K562 (cell line): ENCODE measurements around the gene NR6A1. TPM values are rescaled to one million over a fixed set of nuclear protein-coding genes. Genes with fewer than 3 reads are reported as not detected.

Source experiments
- ATAC-seq: fragments of 200-7000 bp; cut with Tn5 transposase; 3 replicates; pipeline ENCODE4 v1.9.1; 2020; ENCODE audit warnings: moderate library complexity
- BruUV-seq: library from RNA; stranded (reverse); fragments of 400-500 nt; replicated peaks from 2 replicates; lab custom pipeline; 2021; lab: Mats Ljungman, UMichigan
- CTCF ChIA-PET: fragments of 300-600 bp; formaldehyde crosslinking; extraction: SDS; loops from one replicate; lab custom pipeline; 2021; ENCODE audit warnings: low intra/inter-chr PET ratio; lab: Yijun Ruan, JAX
- POLR2A ChIA-PET: fragments of 300-600, 350-650 bp; sonication (Branson Sonifier 250); formaldehyde crosslinking; extraction: SDS; loops from one replicate; lab custom pipeline; 2021; ENCODE audit warnings: antibody characterized with exemption, inconsistent platforms; lab: Yijun Ruan, JAX
- DNase-seq, 4 experiments: peaks; one replicate each; pipeline versions ENCODE4 v3.0.0 to v3.0.0-alpha.2; 2011 to 2018; ENCODE audit warnings: low spot score in 3 of 4, mixed read lengths in 3 of 4; ENCODE audit errors: extremely low read depth in 1 of 4
- FAIRE-seq: peaks from 2 replicates; lab custom pipeline; 2011; peaks lifted over from hg19 to GRCh38; lab: Jason Lieb, UNC
- H2AFZ ChIP-seq: 2 replicates; pipeline ENCODE4 v1.6.0; 2011; ENCODE audit warnings: low read depth, low read length, control low read depth, inconsistent platforms
- H3K27ac ChIP-seq: fragments of 200-600 bp; 3 replicates; pipeline ENCODE4 v1.8.0; 2011; ENCODE audit warnings: low read depth, mild to moderate bottlenecking, control low read depth, inconsistent platforms, low read length, moderate library complexity, mixed read lengths; ENCODE audit errors: extremely low read depth
- H3K27me3 ChIP-seq, 2 experiments: fragments of 300-600 bp in 1 of 2; 2 replicates in 1 of 2; 3 replicates in 1 of 2; pipeline versions ENCODE4 v1.6.0 to v1.8.0; 2011; ENCODE audit warnings: inconsistent platforms in 2 of 2, low read length in 2 of 2, mild to moderate bottlenecking in 1 of 2, mixed read lengths in 1 of 2, moderate library complexity in 1 of 2; ENCODE audit not compliant: control insufficient read depth in 2 of 2, insufficient read depth in 2 of 2
- H3K36me3 ChIP-seq: fragments of 300-600 bp; 3 replicates; pipeline ENCODE4 v1.8.0; 2011; ENCODE audit warnings: mild to moderate bottlenecking, low read length, inconsistent platforms; ENCODE audit not compliant: control insufficient read depth, insufficient read depth
- H3K4me1 ChIP-seq, 2 experiments: fragments of 200-600 bp in 1 of 2; replicated peaks in 1 of 2; 2 replicates in 1 of 2; 3 replicates in 1 of 2; pipeline versions ENCODE4 v1.5.1 to v1.8.0; 2011; ENCODE audit warnings: inconsistent platforms in 2 of 2, low read length in 2 of 2, mild to moderate bottlenecking in 1 of 2, mixed read lengths in 1 of 2, moderate library complexity in 1 of 2; ENCODE audit not compliant: control insufficient read depth in 2 of 2, insufficient read depth in 2 of 2
- H3K4me2 ChIP-seq: 2 replicates; pipeline ENCODE4 v1.6.1; 2011; ENCODE audit warnings: low read length, control low read depth, inconsistent platforms, mixed read lengths; ENCODE audit not compliant: insufficient read depth
- H3K4me3 ChIP-seq: fragments of 200-600 bp; sonication (generic), shearing (Covaris generic); 2 replicates; pipeline ENCODE4 v1.5.1; 2016; ENCODE audit warnings: control low read depth, inconsistent platforms
- H3K79me2 ChIP-seq: fragments of 200-600 bp; 3 replicates; pipeline ENCODE4 v1.8.0; 2011; ENCODE audit warnings: low read length, inconsistent platforms; ENCODE audit not compliant: control insufficient read depth, insufficient read depth
- H3K9ac ChIP-seq, 2 experiments: 2 replicates each; pipeline versions ENCODE4 v1.6.0 to v1.6.1; 2011; ENCODE audit warnings: low read depth in 2 of 2, low read length in 2 of 2, control low read depth in 1 of 2, inconsistent platforms in 1 of 2, mild to moderate bottlenecking in 1 of 2, mixed read lengths in 1 of 2; ENCODE audit not compliant: insufficient read depth in 1 of 2
- H3K9me1 ChIP-seq: one replicate; pipeline ENCODE4 v1.6.0; 2011; ENCODE audit warnings: inconsistent platforms, mild to moderate bottlenecking, low read length, moderate library complexity; ENCODE audit not compliant: control insufficient read depth, insufficient read depth
- H3K9me3 ChIP-seq: replicated peaks from 2 replicates; pipeline ENCODE4 v1.5.1; 2011; ENCODE audit warnings: low read depth, low read length, inconsistent platforms; ENCODE audit not compliant: control insufficient read depth, insufficient read depth
- H4K20me1 ChIP-seq: replicated peaks from 2 replicates; pipeline ENCODE4 v1.6.1; 2011; ENCODE audit warnings: low read length, inconsistent platforms, mixed read lengths; ENCODE audit not compliant: control insufficient read depth, insufficient read depth
- C11orf30 ChIP-seq: fragments of 450-650 bp; IDR thresholded peaks from 2 replicates; pipeline ENCODE4 v1.6.1; 2016; ENCODE audit warnings: low read depth, mild to moderate bottlenecking
- CBX2 ChIP-seq: fragments of 200-600 bp; sonication (generic); IDR thresholded peaks from one replicate; pipeline ENCODE4 v1.6.1; 2012; ENCODE audit warnings: mild to moderate bottlenecking, low read length, inconsistent platforms; ENCODE audit not compliant: insufficient read depth, poor library complexity, severe bottlenecking
- EP400 ChIP-seq: fragments of 450-650 bp; IDR thresholded peaks from 2 replicates; pipeline ENCODE4 v1.6.1; 2017; ENCODE audit warnings: antibody characterized with exemption, mild to moderate bottlenecking, moderate library complexity
- HMBOX1 ChIP-seq: sonication (generic); IDR thresholded peaks from 2 replicates; pipeline ENCODE4 v1.6.1; 2016
- L3MBTL2 ChIP-seq: fragments of 450-650 bp; IDR thresholded peaks from 2 replicates; pipeline ENCODE4 v1.6.1; 2016; ENCODE audit warnings: mild to moderate bottlenecking, moderate library complexity
- MAX ChIP-seq: sonication (generic); formaldehyde crosslinking; IDR thresholded peaks from 2 replicates; pipeline ENCODE4 v1.9.0; 2022; ENCODE audit warnings: mild to moderate bottlenecking, missing genetic modification reagents
- MGA ChIP-seq: fragments of 450-650 bp; IDR thresholded peaks from 2 replicates; pipeline ENCODE4 v1.6.1; 2016; ENCODE audit warnings: mild to moderate bottlenecking, moderate library complexity
- WGBS: fragments of 100-300 bp; shearing (Covaris generic); methylation state at CpG from one replicate; pipeline ENCODE4 v1.1.6; 2016; ENCODE audit warnings: low coverage, mixed read lengths; ENCODE audit not compliant: insufficient coverage; ENCODE audit errors: missing lambda C conversion rate; 5-methylcytosine and 5-hydroxymethylcytosine counted together
- in situ Hi-C: fragments of 300-500 bp; cut with MboI; formaldehyde crosslinking; loops from 4 replicates; pipeline ENCODE4 v1.15.0; 2018; ENCODE audit warnings: inconsistent platforms, mixed read lengths
- intact Hi-C: fragments of 100-400 bp; cut with micrococcal nuclease; formaldehyde crosslinking; loops from 2 replicates; pipeline ENCODE4 v1.14.2; 2022
- polyA plus RNA-seq, 8 experiments: library from polyadenylated mRNA; depleted of rRNA in 4 of 8; stranded (reverse) in 5 of 8; unstranded in 3 of 8; fragments of >200 nt; fragmentation: Nextera tagmentation in 2 of 8; fragmentation: Illumina TruSeq in 1 of 8; extraction: Ambion mirVana in 2 of 8; extraction: Trizol in 1 of 8; gene quantifications; 2 replicates each; pipeline versions ENCODE4 v1.2.1 to v1.2.3, GENCODE V29; 2011 to 2014; ENCODE audit warnings: inconsistent platforms in 1 of 8, missing spikeins in 1 of 8
- total RNA-seq, 7 experiments: library from RNA; depleted of rRNA in 6 of 7; stranded (reverse); fragments of >200 nt in 6 of 7; fragmentation: Illumina TruSeq in 2 of 7; extraction: Trizol in 2 of 7; gene quantifications; 2 replicates each; pipeline versions ENCODE4 v1.2.1 to v1.2.3, GENCODE V29; 2011 to 2021; ENCODE audit warnings: low replicate concordance in 1 of 7

Gene NR6A1
- total and polyA plus RNA-seq, 9 of the 15 experiments (the other 6 are each of a cell fraction or from before 2014, with no cell fraction given) = 9.7 to 55.4 (median 28.3) TPM

- Histone ChIP-seq H3K36me3 (no peaks in the 10 kb centered on the region), H3K27ac (peak overlapping the region; percentile 71), H3K9me3 (no peaks in the 10 kb centered on the region), H3K9ac (peak overlapping the region in 1 of 2 experiments; percentile 57; a peak in 2 of 4 replicates), H4K20me1 (no peaks in the 10 kb centered on the region), H3K4me2 (peak overlapping the region; percentile 26; the same call in 1 of the 2 replicates), H3K9me1 (no peaks in the 10 kb centered on the region), H3K4me1 (peaks cover 9 to 36% of the 10 kb centered on the region in 2 experiments), H2AFZ (peak overlapping the region; percentile 79; the same call in 1 of the 2 replicates), H3K4me3 (peak overlapping the region; percentile 32; the same call in 1 of the 2 replicates), H3K27me3 (no peaks in the 10 kb centered on the region), H3K79me2 (peaks cover 47% of the 10 kb centered on the region)
- ATAC-seq (peak; percentile 43), DNase-seq (no peak), FAIRE-seq (peak; percentile 49)
- in situ Hi-C loops (no loop called here), intact Hi-C loops (loop anchor here (5.0 kb wide), 1 partner anchor 39 kb away; no protein-coding TSS in a partner anchor)
- CTCF ChIA-PET = interaction anchor here (1.2 kb wide), 1 partner anchor 116 kb away, joined by 3 read pairs; no protein-coding TSS in a partner anchor
- POLR2A ChIA-PET = interaction anchor here (0.7 to 2.9 kb wide), 10 partner anchors 9 to 1459 kb away, joined by 3 to 7 read pairs (median 3); no protein-coding TSS in a partner anchor
- no TSS peak for BruUV-seq
- 25% methylated on average over 6 of the region's 6 CpGs for WGBS
- TF ChIP-seq MGA (peak; percentile 26; the same call in 1 of the 2 replicates), CBX2 (no peak), MAX (CRISPR knock-in tag) (0 out of 2 replicates have a peak, but pooled peaks have one; percentile 29), C11orf30 (peak; percentile 52; the same call in 1 of the 2 replicates), L3MBTL2 (peak; percentile 36; the same call in 1 of the 2 replicates), HMBOX1 (peak; percentile 69; the same call in 1 of the 2 replicates), EP400 (0 out of 2 replicates have a peak, but pooled peaks have one; percentile 6)
These were observed 174.8 kb downstream of the NR6A1 start for GRCh38 chr9:124596172-124596839.
